MG63 (cell line): ENCODE data around the gene ZNF132. TPM values are rescaled to one million over a fixed set of nuclear protein-coding genes. Genes with fewer than 3 reads are reported as not detected.

ENCODE experiments used
- DNase-seq: peaks from one replicate; pipeline ENCODE4 v3.0.0-alpha.2; 2020
- H3K27me3 ChIP-seq: fragments of 250-450 bp; sonication (Bioruptor Pico); 2 replicates; pipeline ENCODE4 v1.5.1; 2020; ENCODE audit warnings: mild to moderate bottlenecking, moderate library complexity
- H3K36me3 ChIP-seq: fragments of 250-450 bp; sonication (Bioruptor Pico); 2 replicates; pipeline ENCODE4 v1.5.1; 2020; ENCODE audit warnings: mild to moderate bottlenecking, moderate library complexity
- H3K4me3 ChIP-seq: fragments of 250-450 bp; sonication (Bioruptor Pico); 2 replicates; pipeline ENCODE4 v1.5.1; 2020; ENCODE audit warnings: mild to moderate bottlenecking, moderate library complexity
- H3K9me3 ChIP-seq: fragments of 250-450 bp; sonication (Bioruptor Pico); 2 replicates; pipeline ENCODE4 v1.5.1; 2020; ENCODE audit warnings: mild to moderate bottlenecking, moderate library complexity
- total RNA-seq: library from RNA; depleted of rRNA; stranded (reverse); fragments of >200 nt; shearing (Covaris generic); gene quantifications from 2 replicates; pipeline ENCODE4 v1.2.3, GENCODE V29; 2014; ENCODE audit warnings: low replicate concordance; rRNA removed

ZNF132 gene
- total RNA-seq, 1 experiment from 2014 or later = not detected

GRCh38 chr19:58385313-58385890 is 54.6 kb downstream of the ZNF132 start:
- Histone ChIP-seq H3K9me3 (no peaks in the 10 kb centered on the region), H3K27me3 (no peaks in the 10 kb centered on the region), H3K36me3 (peaks cover 34% of the 10 kb centered on the region), H3K4me3 (peak overlapping the region; percentile 97)
- DNase-seq = no peak

DNA sequence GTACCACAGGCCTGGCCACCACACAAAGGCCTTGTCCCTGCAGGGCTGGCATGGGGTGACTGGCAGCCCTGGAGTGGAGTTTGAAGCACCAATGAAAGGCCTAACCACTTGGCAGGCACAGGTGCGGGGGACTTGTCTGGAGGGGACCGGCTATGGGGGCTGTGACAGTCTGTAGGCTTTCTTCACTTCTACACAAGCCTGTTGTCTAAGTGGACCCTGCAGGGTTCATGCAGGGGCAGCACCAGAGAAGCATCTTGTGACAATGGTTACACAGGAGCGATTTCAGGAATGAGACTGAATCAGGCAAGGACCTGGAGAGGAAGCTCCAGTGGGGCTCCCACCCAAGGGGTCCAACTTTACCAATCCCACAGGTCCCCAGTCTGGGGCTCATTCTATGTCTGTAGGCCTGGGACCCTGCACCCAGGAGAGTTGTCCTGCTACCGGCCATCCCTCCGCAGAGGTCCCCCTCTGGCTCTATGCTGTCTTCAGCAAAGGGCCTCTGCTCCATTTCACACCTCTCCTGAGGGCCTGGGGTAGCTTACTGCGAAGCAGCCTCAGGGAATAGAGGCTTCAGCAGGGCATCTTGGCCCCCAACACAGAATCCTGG is 56.9 kb downstream of the ZNF132 start:
- no peak overlapping the region for H3K4me3 ChIP-seq
- H3K9me3 ChIP-seq = no peaks in the 10 kb centered on the region
- no peak for DNase-seq
- no peaks in the 10 kb centered on the region for H3K27me3 ChIP-seq
- H3K36me3 ChIP-seq = peaks cover 12% of the 10 kb centered on the region

Other genes starting within 250 kb of the ZNF132 start
- 6.6 and 15.5 TPM in 2 replicates for gene ZNF544, start 211.2 kb downstream of the ZNF132 start, total RNA-seq
- 1.5 and 3.0 TPM in 2 replicates for gene ZNF8, start 161.2 kb downstream of the ZNF132 start, total RNA-seq
- 26.0 and 32.0 TPM in 2 replicates for gene ERVK3-1, start 134.8 kb downstream of the ZNF132 start, total RNA-seq
- gene ZSCAN22, start 113.2 kb downstream of the ZNF132 start, total RNA-seq = 0.12 and 2.5 TPM in 2 replicates
- 29.0 TPM in 1 of 2 replicates, not detected in the other for gene A1BG, start 86.7 kb downstream of the ZNF132 start, total RNA-seq
- gene ZNF497, start 77.4 kb downstream of the ZNF132 start, total RNA-seq = 3.0 and 3.2 TPM in 2 replicates
- 1.4 and 4.0 TPM in 2 replicates for gene ZNF837, start 59.1 kb downstream of the ZNF132 start, total RNA-seq
- 3,455 and 3,636 TPM in 2 replicates for gene RPS5, start 52.9 kb downstream of the ZNF132 start, total RNA-seq
- 6.6 TPM in 1 of 2 replicates, not detected in the other for gene RNF225, start 44.5 kb downstream of the ZNF132 start, total RNA-seq
- gene ZNF584, start 31.5 kb downstream of the ZNF132 start, total RNA-seq = 25.3 and 32.4 TPM in 2 replicates
- 11.5 and 22.9 TPM in 2 replicates for gene ZNF324B, start 11.5 kb upstream of the ZNF132 start, total RNA-seq
- 15.2 and 16.0 TPM in 2 replicates for gene ZNF324, start 26.9 kb upstream of the ZNF132 start, total RNA-seq
- gene ZNF446, start 36.2 kb upstream of the ZNF132 start, total RNA-seq = 18.4 and 23.5 TPM in 2 replicates
- gene SLC27A5, start 71.8 kb upstream of the ZNF132 start, total RNA-seq = 5.5 and 13.0 TPM in 2 replicates
- gene ZBTB45, start 79.7 kb upstream of the ZNF132 start, total RNA-seq = 8.3 and 24.7 TPM in 2 replicates
- 352 and 641 TPM in 2 replicates for gene TRIM28, start 103.9 kb upstream of the ZNF132 start, total RNA-seq
- gene CHMP2A, start 115.0 kb upstream of the ZNF132 start, total RNA-seq = 50.3 and 58.8 TPM in 2 replicates
- gene UBE2M, start 118.5 kb upstream of the ZNF132 start, total RNA-seq = 132 and 239 TPM in 2 replicates
- 9.4 and 23.8 TPM in 2 replicates for gene MZF1, start 133.2 kb upstream of the ZNF132 start, total RNA-seq